ENCODE measurements around the gene CNPPD1. TPM values are rescaled to one million over a fixed set of nuclear protein-coding genes. Genes with fewer than 3 reads are reported as not detected.

CNPPD1 gene
- polyA plus RNA-seq (ENCODE audit: insufficient read length in 3 of 3), result 10 to 100 TPM; 61.4 to 71.9 (median 68.9) TPM
- long read RNA-seq, donor 1, transcript CNPPD1-201 (8 exons, 2,060 nt), result major isoform, 13 of 25 reads
- long read RNA-seq, donor 1, partial matches to known transcripts, result 12 of 25 reads
- long read RNA-seq, donor 1, other reads (novel, unspliced or antisense), result 0 of 25 reads
- long read RNA-seq, donor 2, transcript CNPPD1-201 (8 exons, 2,060 nt), result major isoform, 10 of 26 reads
- long read RNA-seq, donor 2, partial matches to known transcripts, result 15 of 26 reads
- long read RNA-seq, donor 2, other reads (novel, unspliced or antisense), result 0 of 26 reads
- long read RNA-seq, donor 3, transcript CNPPD1-201 (8 exons, 2,060 nt), result major isoform, 29 of 62 reads
- long read RNA-seq, donor 3, partial matches to known transcripts, result 31 of 62 reads
- long read RNA-seq, donor 3, other reads (novel, unspliced or antisense), result 0 of 62 reads
- long read RNA-seq, donor 4, transcript CNPPD1-201 (8 exons, 2,060 nt), result major isoform, 20 of 30 reads
- long read RNA-seq, donor 4, partial matches to known transcripts, result 9 of 30 reads
- long read RNA-seq, donor 4, other reads (novel, unspliced or antisense), result 0 of 30 reads
- long read RNA-seq, donor 5, result 0 reads
- long read RNA-seq, donor 6, transcript CNPPD1-201 (8 exons, 2,060 nt), result major isoform, 6 of 19 reads
- long read RNA-seq, donor 6, partial matches to known transcripts, result 12 of 19 reads
- long read RNA-seq, donor 6, other reads (novel, unspliced or antisense), result 0 of 19 reads
- long read RNA-seq, donor 7, transcript CNPPD1-201 (8 exons, 2,060 nt), result major isoform, 18 of 29 reads
- long read RNA-seq, donor 7, partial matches to known transcripts, result 10 of 29 reads
- long read RNA-seq, donor 7, other reads (novel, unspliced or antisense), result 0 of 29 reads
- long read RNA-seq, donor 8, transcript CNPPD1-204 (9 exons, 1,154 nt), result minor isoform, 5 of 45 reads
- long read RNA-seq, donor 8, transcript CNPPD1-201 (8 exons, 2,060 nt), result major isoform, 30 of 45 reads
- long read RNA-seq, donor 8, partial matches to known transcripts, result 8 of 45 reads
- long read RNA-seq, donor 8, other reads (novel, unspliced or antisense), result 0 of 45 reads
- long read RNA-seq, donor 9, transcript CNPPD1-201 (8 exons, 2,060 nt), result major isoform, 20 of 41 reads
- long read RNA-seq, donor 9, partial matches to known transcripts, result 16 of 41 reads
- long read RNA-seq, donor 9, other reads (novel, unspliced or antisense), result 0 of 41 reads
- long read RNA-seq, donor 10, transcript CNPPD1-201 (8 exons, 2,060 nt), result major isoform, 25 of 35 reads
- long read RNA-seq, donor 10, partial matches to known transcripts, result 9 of 35 reads
- long read RNA-seq, donor 10, other reads (novel, unspliced or antisense), result 0 of 35 reads
- long read RNA-seq, donor 11, transcript CNPPD1-201 (8 exons, 2,060 nt), result major isoform, 21 of 71 reads
- long read RNA-seq, donor 11, partial matches to known transcripts, result 46 of 71 reads
- long read RNA-seq, donor 11, other reads (novel, unspliced or antisense), result 0 of 71 reads
- long read RNA-seq, donor 12, transcript CNPPD1-201 (8 exons, 2,060 nt), result major isoform, 10 of 16 reads
- long read RNA-seq, donor 12, partial matches to known transcripts, result 5 of 16 reads
- long read RNA-seq, donor 12, other reads (novel, unspliced or antisense), result 0 of 16 reads
- long read RNA-seq, donor 13, transcript CNPPD1-201 (8 exons, 2,060 nt), result major isoform, 33 of 65 reads
- long read RNA-seq, donor 13, partial matches to known transcripts, result 24 of 65 reads
- long read RNA-seq, donor 13, other reads (novel, unspliced or antisense), result 5 of 65 reads
- long read RNA-seq, donor 14, transcript CNPPD1-201 (8 exons, 2,060 nt), result major isoform, 12 of 19 reads
- long read RNA-seq, donor 14, partial matches to known transcripts, result 7 of 19 reads
- long read RNA-seq, donor 14, other reads (novel, unspliced or antisense), result 0 of 19 reads
- long read RNA-seq, donor 15, transcript CNPPD1-201 (8 exons, 2,060 nt), result major isoform, 11 of 20 reads
- long read RNA-seq, donor 15, partial matches to known transcripts, result 9 of 20 reads
- long read RNA-seq, donor 15, other reads (novel, unspliced or antisense), result 0 of 20 reads
- long read RNA-seq, donor 16, transcript CNPPD1-201 (8 exons, 2,060 nt), result major isoform, 57 of 130 reads
- long read RNA-seq, donor 16, partial matches to known transcripts, result 66 of 130 reads
- long read RNA-seq, donor 16, other reads (novel, unspliced or antisense), result 0 of 130 reads

- DNase-seq (ENCODE audit: extremely low read depth in 1 of 11, low read depth in 9 of 11, low spot score in 4 of 11), result peak in 9 of 11 donors; percentile 50 to 78 (median 67)
Observed at GRCh38 chr2:219176818-219177551, at the start of gene CNPPD1. TSS of gene CNPPD1 (minus strand) at chr2:219176925. CDS start at chr2:219176828, 97 bp downstream.

GRCh38 chr2:219225350-219225749 is 48.6 kb upstream of the CNPPD1 start:
- DNase-seq (ENCODE audit: extremely low read depth in 1 of 11, low read depth in 9 of 11, low spot score in 4 of 11), result no peak

GRCh38 chr2:219223831-219224610 is 47.3 kb upstream of the CNPPD1 start:
- DNase-seq (ENCODE audit: extremely low read depth in 1 of 11, low read depth in 9 of 11, low spot score in 4 of 11), result no peak

GRCh38 chr2:219221957-219222518 is 45.3 kb upstream of the CNPPD1 start:
- no peak for DNase-seq (ENCODE audit: extremely low read depth in 1 of 11, low read depth in 9 of 11, low spot score in 4 of 11)

GRCh38 chr2:219220652-219221402 is 44.1 kb upstream of the CNPPD1 start:
- no peak for DNase-seq (ENCODE audit: extremely low read depth in 1 of 11, low read depth in 9 of 11, low spot score in 4 of 11)

GRCh38 chr2:219219784-219220532 is 43.2 kb upstream of the CNPPD1 start:
- DNase-seq (ENCODE audit: extremely low read depth in 1 of 11, low read depth in 9 of 11, low spot score in 4 of 11), result no peak

GRCh38 chr2:219218732-219219701 is 42.3 kb upstream of the CNPPD1 start, which contains the start of gene ABCB6:
TSS of gene ABCB6 (minus strand) at chr2:219218958. CDS start at chr2:219218673, 285 bp downstream.
- DNase-seq (ENCODE audit: extremely low read depth in 1 of 11, low read depth in 9 of 11, low spot score in 4 of 11), result peak in 10 of 11 donors; percentile 85 to 94 (median 89)

- DNase-seq (ENCODE audit: extremely low read depth in 1 of 11, low read depth in 9 of 11, low spot score in 4 of 11), result peak in 2 of 11 donors; percentile 36 to 55
Observed at GRCh38 chr2:219218217-219218731, 41.5 kb upstream of the CNPPD1 start.

GRCh38 chr2:219216535-219216915 is 39.8 kb upstream of the CNPPD1 start:
- no peak for DNase-seq (ENCODE audit: extremely low read depth in 1 of 11, low read depth in 9 of 11, low spot score in 4 of 11)

- DNase-seq (ENCODE audit: extremely low read depth in 1 of 11, low read depth in 9 of 11, low spot score in 4 of 11), result no peak
Observed at GRCh38 chr2:219215871-219216534, 39.3 kb upstream of the CNPPD1 start.

GRCh38 chr2:219214786-219215185 is 38.1 kb upstream of the CNPPD1 start:
- DNase-seq (ENCODE audit: extremely low read depth in 1 of 11, low read depth in 9 of 11, low spot score in 4 of 11), result no peak

- DNase-seq (ENCODE audit: extremely low read depth in 1 of 11, low read depth in 9 of 11, low spot score in 4 of 11), result no peak
Observed at GRCh38 chr2:219214141-219214540, 37.4 kb upstream of the CNPPD1 start.
